ENCODE data around the gene DPYD.

Gene DPYD

DNA sequence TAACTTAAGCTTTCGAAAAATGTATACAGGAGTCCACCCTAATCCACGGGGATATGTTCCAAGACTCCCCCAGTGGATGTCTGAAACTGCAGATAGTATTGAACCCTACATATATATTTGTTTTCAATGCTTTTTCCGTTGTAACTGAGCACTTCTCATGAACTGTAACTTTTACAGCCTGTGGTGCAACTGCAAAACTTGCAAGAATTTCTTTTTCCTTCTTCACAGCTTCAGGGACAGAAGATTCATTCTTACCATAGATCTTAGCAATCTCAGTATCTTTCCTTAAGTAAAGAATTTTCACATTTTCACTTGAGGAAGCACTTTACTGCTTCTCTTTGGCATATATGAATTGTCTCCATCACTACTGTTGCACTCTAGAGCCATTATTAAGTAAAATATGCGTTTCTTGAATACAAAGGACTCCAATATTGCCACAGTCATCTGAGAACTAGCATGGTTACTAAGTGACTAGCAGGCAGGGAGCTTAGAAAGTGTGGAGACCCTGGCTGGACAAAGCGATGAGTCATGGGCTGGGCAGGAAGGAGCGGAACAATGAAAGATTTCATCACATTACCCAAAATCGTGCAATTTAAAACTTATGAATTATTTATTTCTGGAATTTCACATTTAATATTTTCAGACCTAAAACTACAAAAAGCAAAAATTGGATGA, 14.1 kb downstream of the DPYD start:
- peak; percentile 59 for DNase-seq (ENCODE audit: low spot score)

DNA sequence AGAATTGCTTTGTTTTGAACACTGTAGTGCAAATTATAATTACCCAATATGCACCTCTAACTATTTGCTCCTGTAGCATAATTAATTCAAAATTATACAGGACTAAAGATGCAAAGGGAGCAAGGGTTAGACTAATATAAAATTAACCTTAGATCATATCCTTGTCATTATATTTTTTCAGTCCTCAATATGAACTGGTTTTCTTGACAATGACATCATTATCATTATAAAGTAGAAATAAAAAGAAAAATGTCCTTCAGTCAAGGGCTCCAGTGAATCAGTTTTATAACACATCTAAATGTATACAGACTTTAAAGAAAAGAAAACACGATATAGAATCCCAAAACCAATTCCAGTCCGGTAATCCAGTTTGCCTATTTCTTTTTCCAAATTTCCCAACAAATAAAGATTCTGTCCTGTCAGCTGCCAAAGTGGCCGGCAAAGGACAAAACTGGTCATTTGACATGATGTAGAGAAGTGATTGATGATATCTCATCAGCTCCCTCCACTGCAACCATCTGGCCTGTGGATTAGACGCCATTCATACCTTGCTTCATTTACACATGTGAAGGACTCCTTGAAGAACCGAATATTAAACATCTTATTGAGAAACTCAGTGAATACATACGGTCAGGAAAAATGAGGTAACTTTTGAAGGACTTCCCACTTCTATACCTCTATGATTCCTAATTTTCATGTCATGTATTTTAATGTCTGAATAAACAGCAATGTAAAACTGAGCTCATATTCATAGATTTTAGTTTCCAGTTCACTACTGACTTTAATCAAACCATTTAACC, 15.5 kb downstream of the DPYD start:
- DNase-seq (ENCODE audit: low spot score), result no peak

DNA sequence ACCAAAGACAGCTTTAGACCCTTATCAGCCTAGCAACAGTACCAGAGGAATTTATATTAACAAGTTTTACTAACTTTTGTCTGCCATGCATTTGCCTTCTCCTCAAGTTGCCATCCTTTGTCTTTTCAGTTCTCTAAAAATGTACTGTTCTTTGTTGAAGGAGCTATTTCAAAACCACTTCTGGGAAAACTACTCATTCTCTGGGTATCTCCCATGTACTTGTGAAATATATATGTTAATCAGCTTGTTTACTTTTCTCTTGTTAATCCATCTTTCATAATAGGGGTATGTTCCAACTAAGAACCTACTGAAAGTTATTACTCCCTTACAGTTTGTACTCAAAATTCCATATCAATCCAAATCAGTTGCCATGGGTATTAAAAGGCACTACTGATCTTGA, 16.3 kb downstream of the DPYD start:
- no peak for DNase-seq (ENCODE audit: low spot score)

DNA sequence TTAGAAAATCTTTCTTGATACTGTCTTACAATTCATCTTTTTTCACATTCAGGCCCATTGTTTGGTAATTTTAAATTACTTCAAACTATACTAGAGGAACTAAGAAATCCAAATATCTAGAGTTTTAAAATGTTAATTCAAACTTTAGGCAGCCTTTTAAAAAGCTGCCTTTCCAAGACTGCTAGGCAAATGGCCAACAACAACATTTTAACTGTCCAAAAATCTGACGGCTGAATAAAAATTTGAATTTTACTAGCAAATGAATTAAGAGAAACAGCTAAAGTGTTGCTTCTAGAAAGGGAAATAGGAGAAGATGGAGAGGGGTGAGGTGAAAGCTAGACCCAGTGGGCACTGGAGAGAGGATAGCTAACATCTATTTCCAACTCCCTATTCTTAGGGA, 17.2 kb downstream of the DPYD start:
- no peak for DNase-seq (ENCODE audit: low spot score)

DNA sequence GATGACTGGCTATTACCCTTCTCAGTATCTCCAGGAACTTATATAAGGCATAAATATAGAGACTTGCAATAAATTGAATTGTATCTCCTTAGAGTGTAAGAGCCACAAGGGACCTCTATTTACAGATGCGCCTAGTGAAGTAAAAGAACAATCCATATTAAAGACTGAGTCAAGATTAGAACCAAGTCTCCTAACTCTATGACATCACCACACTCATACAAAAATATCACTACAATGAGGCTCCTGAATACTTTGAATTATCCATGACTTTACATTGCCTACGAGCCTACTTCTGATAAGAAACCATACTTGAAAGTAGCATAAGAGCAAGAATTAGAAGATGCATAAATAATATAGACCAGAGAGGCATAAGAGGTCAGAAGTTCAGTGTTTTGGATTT, 18.8 kb downstream of the DPYD start:
- DNase-seq (ENCODE audit: low spot score), result no peak

DNA sequence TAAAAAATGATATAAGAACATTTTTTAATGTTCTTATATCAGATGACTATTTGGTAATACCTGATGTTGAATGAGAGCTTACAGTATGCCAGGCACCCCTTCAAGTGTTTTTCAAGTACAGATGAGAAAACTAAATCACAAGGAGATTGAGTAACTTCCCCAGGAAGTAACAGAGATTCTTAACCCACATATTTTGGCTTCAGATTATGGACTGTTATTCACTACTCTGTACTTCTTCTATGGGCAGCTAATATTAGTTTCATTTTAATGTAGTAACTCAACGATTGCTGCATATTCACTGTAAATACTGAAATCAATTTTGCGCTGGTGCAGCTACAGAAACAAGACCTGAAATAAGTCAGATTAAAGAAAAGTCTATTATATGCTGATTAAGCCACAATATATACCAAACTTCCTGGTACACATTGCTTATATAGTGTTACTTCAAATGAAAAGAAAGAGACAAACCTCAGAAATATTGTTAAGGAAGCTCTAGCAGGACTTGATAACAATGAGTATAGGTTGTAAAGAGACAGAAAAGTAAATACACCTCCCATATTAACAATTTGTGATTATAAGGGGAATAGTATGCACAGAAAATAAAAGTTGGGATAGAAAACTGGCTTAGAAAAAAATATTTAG, 19.7 kb downstream of the DPYD start:
- DNase-seq (ENCODE audit: low spot score), result peak; percentile 44

DNA sequence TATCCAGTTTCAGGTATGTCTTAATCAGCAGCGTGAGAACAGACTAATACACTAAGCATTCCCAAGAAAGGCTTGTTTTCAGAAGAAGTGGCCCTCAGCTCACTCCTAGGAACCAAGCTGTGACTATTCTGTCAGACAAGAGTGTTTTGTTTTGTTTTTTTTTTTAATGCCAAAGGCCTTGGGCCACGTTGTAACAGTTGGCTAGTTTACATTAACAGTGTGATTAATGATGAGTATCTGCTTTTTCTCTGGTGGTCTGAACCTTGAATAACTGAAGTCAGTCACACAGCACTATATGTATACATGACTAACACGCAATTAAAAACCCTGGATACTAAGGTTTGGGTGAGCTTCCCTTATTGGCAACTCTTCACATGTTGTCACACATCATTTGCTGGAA, 21.9 kb downstream of the DPYD start:
- no peak for DNase-seq (ENCODE audit: low spot score)

DNA sequence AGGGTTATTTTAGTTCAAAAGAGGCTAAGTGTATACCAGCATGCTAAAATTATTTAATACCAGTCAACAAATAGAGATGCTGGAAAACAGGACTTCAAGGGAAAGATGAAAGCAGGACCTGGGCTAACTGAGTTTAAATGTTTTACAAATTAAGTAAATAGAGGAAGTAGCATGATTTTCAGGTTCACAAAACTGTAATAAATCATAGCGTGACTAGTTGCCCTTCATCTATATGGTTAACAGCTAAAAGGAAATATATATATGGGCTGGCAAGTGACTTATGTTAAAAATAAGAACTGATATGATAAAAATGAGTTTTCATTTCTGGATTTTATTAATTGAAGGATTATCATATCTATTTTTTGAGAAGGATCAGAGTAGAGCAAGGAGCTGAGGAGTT, 25.6 kb downstream of the DPYD start:
- no peak for DNase-seq (ENCODE audit: low spot score)

DNA sequence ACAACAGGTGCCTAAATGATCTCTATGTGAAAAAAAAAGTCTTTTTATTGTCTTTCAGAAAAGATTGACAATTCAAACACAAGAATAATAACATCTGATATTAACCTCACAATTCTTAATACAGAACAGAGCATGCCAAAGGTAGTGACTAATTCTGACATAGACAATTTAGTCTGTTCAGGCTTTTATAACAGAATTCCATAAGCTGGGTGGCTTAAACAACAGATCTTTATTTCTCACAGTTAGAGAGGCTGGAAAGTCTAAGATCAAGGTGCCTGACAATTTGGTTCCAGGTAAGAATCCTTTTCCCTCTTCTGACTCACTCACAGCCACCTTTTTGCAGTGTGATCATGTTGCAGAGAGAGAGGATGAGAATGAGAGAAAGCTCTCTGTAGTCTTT, 27.0 kb downstream of the DPYD start:
- DNase-seq (ENCODE audit: low spot score), result no peak

DNA sequence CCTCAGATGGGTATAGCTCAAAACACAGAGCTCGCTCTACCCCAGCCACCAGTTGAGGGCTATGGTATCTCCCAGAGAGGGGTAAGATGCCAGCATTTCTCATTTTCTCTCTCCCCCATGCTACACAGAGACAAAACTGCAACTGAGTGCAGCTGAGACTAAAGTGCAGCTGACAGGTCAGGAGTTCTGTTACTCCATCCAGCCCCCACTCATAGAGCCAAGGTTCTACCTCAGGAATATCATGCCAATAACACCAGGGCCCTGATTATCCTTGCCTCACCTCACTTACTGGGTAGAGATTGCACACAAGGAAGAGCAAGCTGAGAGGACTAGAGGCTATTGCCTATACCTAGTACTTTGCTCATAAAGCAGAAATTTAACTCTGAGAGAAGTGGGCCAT, 34.6 kb downstream of the DPYD start:
- no peak for DNase-seq (ENCODE audit: low spot score)

DNA sequence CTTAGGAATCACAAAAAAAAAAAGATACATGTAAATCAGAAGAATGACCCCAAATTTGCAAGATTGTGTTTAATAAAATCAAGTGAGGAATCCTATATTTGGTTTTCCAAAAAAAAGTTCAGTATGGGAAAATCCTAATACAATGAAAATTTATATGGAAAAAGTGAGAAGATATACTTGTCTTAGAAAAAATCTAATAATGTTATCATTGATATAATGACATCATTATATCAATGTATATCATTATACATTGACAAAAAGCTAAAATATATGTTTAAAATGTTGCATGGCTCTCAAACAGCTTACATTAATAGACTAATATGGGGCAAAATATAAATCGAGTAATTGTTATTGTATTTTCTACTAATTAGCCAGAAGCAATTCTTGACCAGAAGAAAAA, 37.0 kb downstream of the DPYD start:
- DNase-seq (ENCODE audit: low spot score), result no peak

DNA sequence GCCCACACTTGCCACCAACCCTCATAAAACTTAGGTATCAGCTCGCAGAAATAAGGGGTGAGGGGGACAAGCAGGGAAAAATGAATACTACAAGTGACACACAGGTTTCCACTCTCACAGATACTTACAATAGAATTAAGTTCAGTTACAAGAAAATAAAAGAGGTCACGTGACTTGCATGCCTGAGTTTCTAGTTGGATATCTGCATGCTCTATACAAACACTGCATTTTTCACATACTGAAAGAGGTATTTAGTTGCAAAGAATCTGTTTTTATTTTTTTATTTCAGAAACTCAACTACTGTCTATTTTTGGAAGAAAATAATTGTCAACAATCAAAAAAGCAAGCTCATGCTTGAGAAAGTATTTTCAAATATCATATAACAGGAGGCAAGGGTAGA, 43.5 kb downstream of the DPYD start:
- DNase-seq (ENCODE audit: low spot score), result no peak

DNA sequence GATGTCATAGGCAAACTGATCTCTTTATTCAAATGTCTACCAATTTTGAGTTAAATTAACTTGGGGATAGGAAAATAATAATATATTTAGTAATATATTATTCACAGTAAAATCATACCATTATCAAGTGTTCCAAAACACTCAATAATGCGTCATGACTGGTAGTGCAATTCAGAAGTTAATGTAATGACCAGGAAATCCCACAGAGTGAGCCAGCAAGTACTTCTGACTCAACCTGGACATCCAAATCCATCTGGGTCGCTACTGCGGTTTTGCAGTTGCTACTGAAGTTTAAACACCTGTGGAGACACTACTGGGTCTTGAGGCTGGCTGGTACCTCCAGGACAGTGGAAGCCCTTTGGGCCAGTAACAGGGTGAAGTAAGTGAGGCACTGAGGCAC, 44.8 kb downstream of the DPYD start:
- DNase-seq (ENCODE audit: low spot score), result peak; percentile 4

DNA sequence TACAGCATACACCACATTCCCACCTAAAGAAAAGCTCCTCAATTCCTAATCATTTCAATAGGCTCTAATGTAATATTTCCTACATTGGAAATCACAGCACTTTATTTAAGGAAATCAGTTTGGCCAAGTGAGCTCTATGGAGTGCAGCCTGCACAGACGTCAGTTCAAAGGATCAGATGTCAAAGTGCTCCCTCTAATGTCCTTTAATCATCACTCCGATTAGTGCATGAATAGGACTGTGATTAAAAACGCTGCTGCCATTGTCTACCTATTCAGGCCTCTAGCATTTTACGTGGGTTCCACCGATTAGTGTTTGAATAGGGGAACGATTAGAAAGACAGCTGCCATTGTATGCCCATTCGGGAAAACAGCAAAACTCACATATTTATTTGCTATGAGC, 50.2 kb downstream of the DPYD start:
- no peak for DNase-seq (ENCODE audit: low spot score)

DNA sequence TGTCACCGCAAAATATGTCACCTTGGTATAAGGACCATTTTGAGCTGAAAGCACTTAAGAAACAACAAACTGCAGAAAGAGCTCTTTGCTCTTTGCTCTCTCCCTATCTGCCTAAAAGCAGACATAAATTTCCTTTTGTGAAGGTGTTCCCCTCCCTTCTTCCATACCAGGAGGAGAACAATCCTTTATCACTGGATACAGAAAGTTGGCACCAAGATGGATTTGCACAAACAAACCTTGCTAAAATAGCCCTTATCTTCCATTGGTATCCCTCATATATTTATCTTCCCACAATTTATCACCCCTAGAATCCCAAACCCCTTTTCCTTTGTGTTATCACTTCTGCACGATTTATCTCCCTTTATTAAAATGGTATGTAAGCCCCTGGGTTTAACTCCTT, 51.4 kb downstream of the DPYD start:
- no peak for DNase-seq (ENCODE audit: low spot score)

DNA sequence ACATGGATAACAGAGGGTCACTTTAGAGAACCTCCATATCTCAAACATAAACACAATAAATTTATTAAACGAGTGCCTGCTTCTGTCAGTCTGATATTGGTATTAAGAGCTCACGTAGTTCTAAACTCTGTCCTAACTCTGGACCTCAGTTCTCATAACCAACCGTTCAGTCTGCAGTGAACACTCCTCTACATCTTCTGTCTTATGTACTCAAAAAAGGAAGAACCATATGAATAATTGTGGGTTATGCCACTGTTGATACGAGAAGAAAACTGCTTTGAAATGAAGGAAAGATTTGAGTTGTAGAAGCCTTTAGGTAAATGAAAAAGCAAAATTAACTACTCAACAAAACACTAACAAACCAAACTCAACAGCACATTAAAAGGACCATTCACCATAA, 53.7 kb downstream of the DPYD start:
- no peak for DNase-seq (ENCODE audit: low spot score)

DNA sequence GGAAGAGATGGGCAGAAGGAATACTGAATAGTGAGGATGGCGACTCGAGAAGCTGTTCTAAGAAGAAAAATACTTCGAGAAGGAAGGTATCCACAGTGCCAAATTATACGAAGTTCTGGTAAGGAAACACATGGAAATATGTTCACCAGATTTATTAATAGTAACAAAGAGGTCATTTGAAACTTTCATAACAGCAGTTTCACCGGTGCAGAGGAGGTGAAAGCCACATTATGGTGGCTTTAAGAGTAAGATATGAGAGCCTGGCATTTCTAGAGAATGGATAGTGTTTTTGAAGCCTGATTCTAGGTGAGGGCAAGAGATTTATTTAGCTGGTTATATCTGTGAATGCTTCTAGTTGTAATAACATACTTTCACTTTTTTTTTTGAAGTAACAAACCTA, 56.2 kb downstream of the DPYD start:
- no peak for DNase-seq (ENCODE audit: low spot score)

DNA sequence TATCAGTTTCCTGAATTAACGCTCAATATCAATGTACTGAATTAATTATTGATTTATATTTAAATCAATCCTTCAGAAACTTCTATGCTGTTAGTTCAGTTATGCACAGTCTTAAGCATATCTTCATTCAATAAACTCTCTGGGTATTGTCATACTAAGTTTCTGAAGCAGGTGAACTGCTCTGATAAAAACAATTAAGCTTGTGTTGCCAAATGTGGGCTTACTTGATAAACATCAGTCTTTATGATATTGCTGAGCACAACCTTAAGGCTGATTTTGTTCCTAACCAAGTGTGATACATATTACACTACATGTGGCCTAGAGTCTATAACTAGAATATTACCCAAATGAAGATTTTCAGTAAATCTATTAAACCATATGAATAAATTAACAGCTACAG, 67.6 kb downstream of the DPYD start:
- no peak for DNase-seq (ENCODE audit: low spot score)

DNA sequence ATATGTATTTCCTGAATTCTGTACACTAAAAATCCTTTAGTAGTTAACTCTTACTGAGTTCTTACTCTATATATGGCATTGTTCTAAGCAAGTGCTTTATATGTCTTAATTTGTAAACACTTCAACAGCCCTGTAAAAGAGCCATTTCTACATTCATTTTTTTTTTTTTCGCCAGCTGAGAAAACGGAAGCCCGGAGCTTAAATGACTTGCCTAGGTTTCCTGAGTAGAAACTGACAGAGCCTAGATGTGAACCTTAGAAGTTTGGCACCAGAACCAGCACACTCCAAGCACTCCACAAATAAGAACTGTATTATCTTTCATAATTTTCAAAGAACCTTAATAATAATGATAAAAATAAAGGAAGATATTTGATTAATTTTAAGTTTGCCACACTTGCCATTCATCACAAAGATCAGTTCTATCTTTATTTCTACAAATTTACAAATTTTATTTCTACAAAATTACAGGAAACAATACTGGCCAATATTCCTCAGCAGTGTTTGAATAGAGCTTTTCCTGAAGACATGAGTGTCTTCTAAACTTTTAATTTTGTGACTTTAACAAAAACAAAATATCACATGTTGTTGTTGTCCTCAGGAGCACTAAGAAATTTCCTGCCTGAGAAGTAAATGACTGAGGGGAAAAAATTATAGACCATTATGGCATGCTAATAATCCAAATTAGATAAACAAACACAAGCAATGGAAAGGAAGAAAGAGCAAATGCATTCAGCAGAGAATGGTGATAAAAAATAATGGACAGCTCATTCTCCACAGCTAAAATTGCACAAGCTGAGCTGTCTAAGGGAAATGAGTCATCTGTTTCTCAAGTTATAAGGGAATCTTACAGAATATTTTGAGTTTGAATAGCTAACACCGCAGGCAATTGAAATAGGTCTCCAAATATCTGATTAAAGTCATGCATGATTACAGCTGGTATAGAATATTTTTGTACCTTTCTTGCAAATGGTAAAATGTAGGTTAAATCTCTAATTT, 71.2 kb downstream of the DPYD start:
- peak; percentile 81 for DNase-seq (ENCODE audit: low spot score)

DNA sequence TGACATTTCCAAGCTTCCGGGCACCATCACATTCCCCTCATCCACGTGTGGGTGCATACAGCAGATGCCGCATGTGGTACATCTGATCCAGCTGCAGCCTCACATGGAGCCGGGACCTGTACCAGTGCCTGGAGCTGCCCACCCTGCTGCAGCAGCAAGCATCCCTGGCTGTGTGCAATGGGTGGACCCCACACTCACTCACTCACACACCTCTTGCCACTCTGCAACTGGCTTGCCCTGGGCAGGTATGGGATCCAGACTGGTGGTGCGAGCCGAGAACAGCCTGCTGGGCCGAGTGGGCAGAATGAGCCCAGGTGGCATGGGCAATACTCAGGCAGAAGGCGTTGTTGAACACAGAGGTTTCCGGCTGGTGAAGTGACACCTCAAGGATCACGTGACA, 75.0 kb downstream of the DPYD start:
- DNase-seq (ENCODE audit: low spot score), result no peak

DNA sequence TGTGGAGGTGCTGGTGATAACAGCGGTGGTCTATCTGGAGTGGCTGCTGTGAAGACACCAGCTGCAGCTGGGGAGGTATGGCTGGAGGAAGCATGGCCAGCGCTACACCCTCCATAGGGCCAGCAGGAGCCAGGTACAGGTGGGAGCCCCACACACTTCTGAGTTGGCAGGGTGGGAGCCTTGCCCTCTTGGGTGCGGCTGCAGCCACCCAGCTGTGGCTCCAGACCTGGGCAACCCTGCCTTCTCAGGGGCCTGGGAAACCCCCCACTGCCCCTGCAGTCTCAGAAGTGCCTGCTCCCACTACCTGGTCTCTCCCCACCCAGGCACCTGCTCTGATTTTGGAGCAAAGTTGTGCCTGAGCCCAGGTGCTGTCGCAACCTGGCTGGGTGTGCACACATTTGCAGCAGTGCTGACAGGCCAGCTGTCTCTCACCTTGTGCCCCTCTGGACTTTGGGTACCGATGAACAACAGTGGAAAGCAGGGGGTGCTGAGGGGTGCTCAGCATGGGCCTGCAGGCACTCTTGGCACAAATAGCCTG, 76.2 kb downstream of the DPYD start:
- DNase-seq (ENCODE audit: low spot score), result no peak

DNA sequence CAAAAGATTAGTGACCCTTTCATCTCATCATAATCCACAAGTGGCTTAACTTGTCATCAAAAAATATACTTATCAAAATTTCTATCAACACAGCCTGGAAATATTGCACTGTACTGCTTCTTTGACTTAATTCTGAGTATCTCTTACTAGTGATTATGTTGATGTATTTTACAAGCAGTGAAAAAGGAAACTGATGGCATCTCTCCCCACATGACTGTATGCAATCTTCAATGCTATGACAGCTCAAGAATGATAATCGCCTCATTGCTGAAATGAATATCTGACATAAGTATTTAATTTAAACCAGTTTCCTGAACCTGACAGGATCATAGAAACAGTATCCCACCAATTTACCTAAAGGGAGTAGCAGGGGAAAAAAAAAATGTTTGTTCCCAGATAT, 79.5 kb downstream of the DPYD start:
- no peak for DNase-seq (ENCODE audit: low spot score)
